ENCODE results near the gene NEDD8.
"Not testable (repeated sequence)": the region's sequence is repeated elsewhere in the genome, so short reads cannot be mapped to it uniquely, and the experiment has no call there.

The NEDD8 gene

DNA sequence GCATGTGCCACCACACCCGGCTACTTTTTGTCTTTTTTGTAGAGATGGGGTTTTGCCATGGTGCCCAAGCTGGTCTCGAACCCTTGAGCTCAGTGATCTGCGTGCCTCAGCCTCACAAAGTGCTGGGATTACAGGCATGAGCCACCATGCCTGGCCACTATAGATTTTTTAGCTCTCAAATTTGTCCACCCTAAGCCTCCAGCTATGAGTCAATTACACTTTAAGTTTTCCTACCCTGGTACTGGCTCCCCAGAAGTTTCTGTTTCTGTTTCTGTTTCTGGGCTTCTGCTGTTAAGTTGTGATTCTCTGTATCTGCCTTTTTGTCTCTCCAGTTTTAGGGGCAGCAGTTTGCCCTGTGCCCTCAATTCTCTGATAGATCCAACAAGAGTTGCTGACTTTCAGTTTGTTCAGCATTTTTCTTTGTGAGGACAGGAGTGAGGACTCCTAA is 14.6 kb upstream of the NEDD8 start:
- ChIA-PET CTCF (interaction anchor here (0.7 to 10.1 kb wide), 14 partner anchors 10 to 185 kb away, joined by 3 to 323 read pairs (median 4); partner anchors contain the start of genes CIDEB, DHRS1, LTB4R and LTB4R2), POLR2A (interaction anchor here (1.0 to 2.3 kb wide), 3 partner anchors 23 to 33 kb away, joined by 4 to 9 read pairs (median 5); partner anchors contain the start of gene RABGGTA)
- no peak for TF ChIP-seq CTCF (IDR thresholded peaks at IDR 0.05; ENCODE audit: control extremely low read depth, extremely low read depth, low read depth, missing control alignments)
- DNase-seq (ENCODE audit: extremely low spot score) = peak; percentile 67

GRCh38 chr14:24245350-24245749 is 13.2 kb upstream of the NEDD8 start:
- POLR2A ChIA-PET; DNase-seq (ENCODE audit: extremely low spot score): not testable (repeated sequence)
- CTCF ChIA-PET = interaction anchor here (1.1 to 10.1 kb wide), 6 partner anchors 9 to 186 kb away, joined by 3 to 323 read pairs (median 18); partner anchors contain the start of genes CIDEB, DHRS1, LTB4R and LTB4R2

DNA sequence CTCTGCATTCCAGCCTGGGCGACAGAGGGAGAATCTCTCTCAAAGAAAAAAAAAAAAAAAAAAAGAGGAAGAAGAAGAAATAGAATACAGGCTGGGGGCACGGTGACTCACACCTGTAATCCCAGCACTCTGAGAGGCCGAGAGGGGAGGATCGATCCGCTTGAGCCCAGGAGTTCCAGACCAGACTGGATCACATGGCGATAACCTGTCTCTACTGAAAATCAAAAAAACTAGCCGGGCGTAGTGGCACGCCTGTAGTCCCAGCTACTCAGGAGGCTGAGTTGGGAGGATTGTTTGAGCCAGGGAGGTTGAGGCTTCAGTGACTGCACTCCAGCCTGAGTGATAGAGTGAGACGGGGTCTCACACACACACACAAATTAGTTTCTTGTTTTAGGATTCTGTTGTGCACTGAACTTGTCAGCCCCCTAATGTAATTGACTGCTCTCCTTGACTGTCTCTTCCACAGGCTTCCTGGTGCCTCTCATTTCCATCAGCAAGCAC is 11.2 kb upstream of the NEDD8 start:
- DNase-seq (ENCODE audit: extremely low spot score) = no peak
- POLR2A ChIA-PET = interaction anchor here (1.4 to 1.9 kb wide), 6 partner anchors 27 to 65 kb away, joined by 5 to 13 read pairs (median 10); partner anchors contain the start of genes CIDEB, RABGGTA and TM9SF1
- no peak for TF ChIP-seq CTCF (IDR thresholded peaks at IDR 0.05; ENCODE audit: control extremely low read depth, extremely low read depth, low read depth, missing control alignments)
- CTCF ChIA-PET = interaction anchor here (0.7 to 10.1 kb wide), 29 partner anchors 9 to 193 kb away, joined by 3 to 323 read pairs (median 10); partner anchors contain the start of genes CBLN3, CIDEB, DHRS1 and EMC9

DNA sequence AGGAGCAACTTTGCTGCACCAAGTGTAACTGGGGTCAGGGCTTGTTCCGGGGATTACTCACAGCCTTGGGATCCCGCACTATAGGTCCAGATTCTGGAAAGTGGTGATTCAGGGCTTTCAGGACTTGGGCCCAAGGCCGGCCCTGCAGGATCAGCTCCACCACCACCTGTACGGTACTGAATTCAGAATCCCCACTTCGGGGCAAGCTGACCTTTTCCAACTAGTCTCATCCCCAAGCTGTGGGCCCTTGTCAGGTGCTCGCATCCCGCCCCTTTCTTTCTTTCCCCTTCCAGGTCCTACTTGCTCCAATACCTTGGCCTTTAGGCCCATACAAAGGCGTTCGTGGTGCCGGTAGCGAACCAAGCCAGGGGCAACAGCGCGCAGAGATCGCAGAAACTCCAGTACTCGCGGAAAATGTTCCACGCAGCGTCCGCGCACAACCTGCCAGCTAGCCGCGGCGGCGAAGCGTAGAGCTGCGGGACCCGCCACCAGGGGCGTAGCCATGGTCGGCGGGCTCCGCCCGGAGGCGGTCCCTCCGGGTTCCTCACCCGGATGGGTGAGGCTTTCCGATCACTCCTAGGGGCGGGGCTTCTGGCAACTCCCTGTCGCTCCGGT is 9.8 kb upstream of the NEDD8 start:
- peak; percentile 97 for DNase-seq (ENCODE audit: extremely low spot score)
- ChIA-PET CTCF (interaction anchor here (0.7 to 10.1 kb wide), 40 partner anchors 9 to 610 kb away, joined by 3 to 323 read pairs (median 6); partner anchors contain the start of genes CBLN3, CIDEB, DHRS1 and EMC9), POLR2A (interaction anchor here (0.7 to 1.9 kb wide), 20 partner anchors 9 to 195 kb away, joined by 3 to 13 read pairs (median 4); partner anchors contain the start of genes CHMP4A, CIDEB, DHRS1 and GMPR2)
- TF ChIP-seq CTCF (IDR thresholded peaks at IDR 0.05; ENCODE audit: control extremely low read depth, extremely low read depth, low read depth, missing control alignments) = peak; percentile 11

- ChIA-PET CTCF (interaction anchor here (0.8 to 10.1 kb wide), 9 partner anchors 7 to 191 kb away, joined by 3 to 323 read pairs (median 22); partner anchors contain the start of genes CBLN3, CIDEB, DHRS1 and GMPR2), POLR2A (no interaction called here)
- no peak for TF ChIP-seq CTCF (IDR thresholded peaks at IDR 0.05; ENCODE audit: control extremely low read depth, extremely low read depth, low read depth, missing control alignments)
- DNase-seq (ENCODE audit: extremely low spot score) = no peak
Observed at GRCh38 chr14:24240110-24240918, 8.1 kb upstream of the NEDD8 start.

DNA sequence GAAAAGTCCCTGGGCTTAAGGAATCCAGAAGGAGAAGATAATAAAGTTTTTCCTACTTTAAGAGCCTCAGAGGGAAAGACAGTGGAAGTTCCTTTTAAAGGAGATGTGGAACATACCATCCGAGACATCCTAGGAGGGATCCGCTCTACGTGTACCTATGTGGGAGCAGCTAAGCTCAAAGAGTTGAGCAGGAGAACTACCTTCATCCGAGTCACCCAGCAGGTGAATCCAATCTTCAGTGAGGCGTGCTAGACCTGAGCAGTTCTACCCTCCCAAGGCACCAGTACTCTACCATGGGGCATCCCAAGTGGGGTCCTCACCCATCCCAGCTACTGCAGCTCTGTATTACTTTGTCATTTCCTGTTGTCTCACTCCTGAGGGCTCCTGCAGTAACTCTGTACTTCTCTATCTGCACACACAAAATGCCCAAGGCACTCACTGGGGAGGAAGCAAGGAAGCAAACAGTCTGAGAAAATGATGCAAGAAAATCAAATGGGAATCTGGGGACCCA is 6.4 kb upstream of the NEDD8 start:
- ChIA-PET CTCF (interaction anchor here (1.4 to 7.5 kb wide), 9 partner anchors 19 to 194 kb away, joined by 3 to 56 read pairs (median 9); partner anchors contain the start of genes CHMP4A, CIDEB, DHRS1 and IRF9), POLR2A (interaction anchor here (0.9 kb wide), 1 partner anchor 25 kb away, joined by 3 read pairs; the partner anchor contains the start of gene CHMP4A)
- no peak for TF ChIP-seq CTCF (IDR thresholded peaks at IDR 0.05; ENCODE audit: control extremely low read depth, extremely low read depth, low read depth, missing control alignments)
- DNase-seq (ENCODE audit: extremely low spot score) = no peak
